Right atrium auricular region (tissue), 2 donors: ENCODE measurements around the gene KMT2C. TPM values are rescaled to one million over a fixed set of nuclear protein-coding genes. Genes with fewer than 3 reads are reported as not detected.
"Not testable (repeated sequence)": the region's sequence is repeated elsewhere in the genome, so short reads cannot be mapped to it uniquely, and the experiment has no call there.

ENCODE experiments used
- DNase-seq: peaks from one replicate; pipeline ENCODE4 v3.0.0-alpha.2; 2019; ENCODE audit warnings: low spot score
- H3K27ac ChIP-seq, 2 donors: fragments of 200-600 bp; sonication (generic); 1 replicate in 1 of 2; 2 replicates in 1 of 2; pipeline ENCODE4 v1.5.1; 2016 to 2019
- H3K27me3 ChIP-seq, 2 donors: fragments of 200-600 bp; sonication (generic); one replicate each; pipeline versions ENCODE4 v1.5.1 to v1.6.0; 2017 to 2019
- H3K36me3 ChIP-seq: fragments of 200-600 bp; sonication (generic); one replicate; pipeline ENCODE4 v1.5.1; 2016
- H3K4me1 ChIP-seq, 2 donors: fragments of 200-600 bp; sonication (generic); one replicate each; pipeline versions ENCODE4 v1.5.1 to v1.6.0; 2017 to 2019
- H3K4me3 ChIP-seq, 2 donors: fragments of 200-600 bp; sonication (generic); 1 replicate in 1 of 2; 2 replicates in 1 of 2; pipeline ENCODE4 v1.5.1; 2017 to 2019; ENCODE audit warnings: mild to moderate bottlenecking in 1 of 2, moderate library complexity in 1 of 2
- H3K9me3 ChIP-seq, 2 donors: fragments of 200-600 bp; sonication (generic); one replicate each; pipeline ENCODE4 v1.5.1; 2019
- total RNA-seq, 2 donors: library from RNA; depleted of rRNA; stranded (reverse); fragments of >200 nt; gene quantifications; one replicate each; pipeline ENCODE4 v1.1.0, GENCODE V29; 2016
- TF ChIP-seq, protein P1 (sequence below), 2 donors: fragments of 200-600 bp; sonication (generic); IDR thresholded peaks; one replicate each; pipeline ENCODE4 v1.5.1; 2019; ENCODE audit warnings: antibody characterized with exemption in 2 of 2

Gene KMT2C
- total RNA-seq, 2 donors from 2014 or later: 36.5 to 37.3 TPM

DNA sequence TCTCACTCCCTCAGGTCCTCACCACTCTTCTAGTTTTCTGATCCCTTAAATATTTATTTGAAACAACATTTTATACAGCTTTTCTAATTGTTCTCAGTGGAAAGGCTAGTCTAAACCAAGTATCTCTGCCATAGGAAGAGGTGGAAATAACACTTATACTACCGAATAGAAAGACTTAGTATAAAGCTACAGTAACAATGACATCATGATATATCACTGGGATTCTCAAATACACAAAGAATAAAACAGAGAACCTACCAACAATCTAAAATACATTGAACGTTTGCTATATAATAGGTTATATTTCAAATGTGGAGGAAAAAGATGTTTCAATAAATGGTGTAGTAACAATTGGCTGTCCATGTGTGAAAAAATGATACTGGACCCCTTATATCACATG is 142.9 kb downstream of the KMT2C start:
- Histone ChIP-seq H3K36me3 (no peaks in the 10 kb centered on the region), H3K4me3 (no peak overlapping the region), H3K27ac (no peak overlapping the region), H3K9me3 (peaks cover 0 to 12% of the 10 kb centered on the region in 2 donors), H3K4me1 (no peaks in the 10 kb centered on the region), H3K27me3 (no peaks in the 10 kb centered on the region)
- TF ChIP-seq, protein P1, sequence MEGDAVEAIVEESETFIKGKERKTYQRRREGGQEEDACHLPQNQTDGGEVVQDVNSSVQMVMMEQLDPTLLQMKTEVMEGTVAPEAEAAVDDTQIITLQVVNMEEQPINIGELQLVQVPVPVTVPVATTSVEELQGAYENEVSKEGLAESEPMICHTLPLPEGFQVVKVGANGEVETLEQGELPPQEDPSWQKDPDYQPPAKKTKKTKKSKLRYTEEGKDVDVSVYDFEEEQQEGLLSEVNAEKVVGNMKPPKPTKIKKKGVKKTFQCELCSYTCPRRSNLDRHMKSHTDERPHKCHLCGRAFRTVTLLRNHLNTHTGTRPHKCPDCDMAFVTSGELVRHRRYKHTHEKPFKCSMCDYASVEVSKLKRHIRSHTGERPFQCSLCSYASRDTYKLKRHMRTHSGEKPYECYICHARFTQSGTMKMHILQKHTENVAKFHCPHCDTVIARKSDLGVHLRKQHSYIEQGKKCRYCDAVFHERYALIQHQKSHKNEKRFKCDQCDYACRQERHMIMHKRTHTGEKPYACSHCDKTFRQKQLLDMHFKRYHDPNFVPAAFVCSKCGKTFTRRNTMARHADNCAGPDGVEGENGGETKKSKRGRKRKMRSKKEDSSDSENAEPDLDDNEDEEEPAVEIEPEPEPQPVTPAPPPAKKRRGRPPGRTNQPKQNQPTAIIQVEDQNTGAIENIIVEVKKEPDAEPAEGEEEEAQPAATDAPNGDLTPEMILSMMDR (IDR thresholded peaks at IDR 0.05): no peak
- DNase-seq: no peak

DNA sequence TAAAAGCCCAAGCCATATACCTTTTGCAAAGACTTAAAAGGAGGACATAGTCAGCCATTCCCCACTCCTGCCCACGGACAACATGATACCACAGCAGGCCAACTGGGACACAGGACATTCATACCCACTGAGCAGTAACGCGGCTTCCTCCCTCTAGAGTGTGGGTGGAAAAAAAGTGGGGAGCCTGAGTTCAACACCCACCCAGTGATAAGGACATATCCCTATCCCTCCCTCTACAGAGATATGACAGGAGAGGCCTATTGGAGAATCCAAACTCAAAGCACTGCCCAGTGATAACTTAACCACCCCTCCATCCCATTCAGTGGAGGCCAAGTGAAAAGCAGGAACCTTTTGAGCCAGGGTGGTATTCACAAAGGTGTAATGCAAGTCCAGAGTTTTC is 148.8 kb downstream of the KMT2C start:
- H3K4me3 ChIP-seq, H3K4me1 ChIP-seq, H3K27ac ChIP-seq, H3K36me3 ChIP-seq, H3K27me3 ChIP-seq, DNase-seq: not testable (repeated sequence)
- peaks cover 0 to 12% of the 10 kb centered on the region in 2 donors for H3K9me3 ChIP-seq

DNA sequence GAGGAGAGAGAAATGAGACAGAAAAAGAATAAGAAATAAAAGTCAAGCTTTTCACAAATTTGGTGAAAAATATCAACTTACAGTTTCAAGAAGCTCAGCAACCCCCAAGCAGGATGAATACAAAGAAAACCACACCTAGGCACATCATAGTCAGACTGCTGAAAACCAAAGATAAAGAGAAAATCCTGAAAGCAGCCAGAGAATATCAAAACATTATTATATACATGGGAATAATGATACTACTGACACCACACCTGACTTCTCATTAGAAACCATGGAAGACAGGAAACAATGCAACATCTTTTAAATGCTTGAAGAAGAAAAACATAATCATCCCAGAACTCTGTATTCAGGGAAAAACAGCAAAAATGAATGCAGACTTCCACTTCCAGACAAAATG is 149.6 kb downstream of the KMT2C start:
- not testable (repeated sequence) for H3K27me3 ChIP-seq, H3K4me1 ChIP-seq, H3K4me3 ChIP-seq, H3K36me3 ChIP-seq, DNase-seq, H3K27ac ChIP-seq
- peaks cover 0 to 12% of the 10 kb centered on the region in 2 donors for H3K9me3 ChIP-seq

DNA sequence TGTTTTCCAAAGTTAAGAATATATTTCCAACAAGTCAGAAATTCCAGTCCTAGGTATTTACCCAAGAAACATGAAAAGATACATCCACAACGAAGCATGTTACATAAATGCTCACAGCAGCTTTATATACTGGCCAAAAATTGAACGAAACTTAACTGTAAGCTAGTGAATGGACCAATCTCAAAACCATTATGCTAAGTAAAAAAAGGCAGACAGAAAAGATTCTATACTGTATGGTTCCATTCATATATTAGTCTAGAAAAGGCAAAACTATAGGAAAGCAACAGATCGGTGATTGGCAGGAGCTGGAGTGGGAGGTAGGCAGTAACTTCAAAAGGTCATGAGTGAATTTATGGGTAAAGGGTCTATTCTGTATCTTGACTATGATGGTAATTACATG is 150.8 kb downstream of the KMT2C start:
- not testable (repeated sequence) for H3K27me3 ChIP-seq, H3K4me3 ChIP-seq, DNase-seq, H3K4me1 ChIP-seq, H3K36me3 ChIP-seq, H3K27ac ChIP-seq
- H3K9me3 ChIP-seq: peaks cover 0 to 12% of the 10 kb centered on the region in 2 donors

DNA sequence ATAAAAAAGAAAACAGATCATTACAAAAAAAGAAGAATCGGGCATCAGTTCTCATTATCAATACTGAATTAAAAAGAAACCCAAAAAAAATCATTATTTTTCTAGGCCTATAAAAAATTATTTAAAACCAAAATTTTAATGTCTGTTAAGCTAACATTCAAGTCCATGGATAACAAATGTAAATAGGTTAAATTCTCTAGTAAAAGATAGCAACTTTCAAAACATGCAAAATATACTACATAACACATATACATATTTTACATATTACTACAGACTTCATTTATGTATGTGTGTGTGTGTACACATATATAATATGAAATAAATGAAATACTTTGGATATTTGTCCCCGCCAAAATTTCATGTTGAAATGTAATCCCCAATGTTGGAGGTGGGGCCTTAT is 158.1 kb downstream of the KMT2C start:
- H3K4me3 ChIP-seq, H3K9me3 ChIP-seq, DNase-seq, H3K36me3 ChIP-seq, H3K27ac ChIP-seq, H3K27me3 ChIP-seq, H3K4me1 ChIP-seq: not testable (repeated sequence)

DNA sequence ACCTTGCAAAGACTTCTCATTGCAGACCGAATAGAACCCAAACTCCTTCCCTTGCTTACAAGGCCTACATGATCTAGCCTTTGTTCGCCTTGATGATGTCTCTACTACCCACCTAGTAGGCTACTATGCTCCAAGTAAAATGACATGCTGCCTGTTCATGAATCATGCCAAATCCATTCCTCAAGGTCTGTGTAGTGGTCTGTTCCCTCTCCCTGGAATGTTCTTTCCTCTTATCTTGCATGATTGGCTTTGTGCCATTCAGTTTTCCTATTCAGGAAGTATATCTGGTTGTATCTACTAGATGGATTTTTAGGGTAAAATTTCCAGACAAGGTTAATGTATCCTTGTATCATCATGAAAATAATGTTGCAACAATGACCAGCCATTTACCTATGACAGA is 165.4 kb downstream of the KMT2C start:
- not testable (repeated sequence) for H3K4me1 ChIP-seq, DNase-seq, H3K9me3 ChIP-seq, H3K36me3 ChIP-seq, H3K27ac ChIP-seq, H3K27me3 ChIP-seq, H3K4me3 ChIP-seq

DNA sequence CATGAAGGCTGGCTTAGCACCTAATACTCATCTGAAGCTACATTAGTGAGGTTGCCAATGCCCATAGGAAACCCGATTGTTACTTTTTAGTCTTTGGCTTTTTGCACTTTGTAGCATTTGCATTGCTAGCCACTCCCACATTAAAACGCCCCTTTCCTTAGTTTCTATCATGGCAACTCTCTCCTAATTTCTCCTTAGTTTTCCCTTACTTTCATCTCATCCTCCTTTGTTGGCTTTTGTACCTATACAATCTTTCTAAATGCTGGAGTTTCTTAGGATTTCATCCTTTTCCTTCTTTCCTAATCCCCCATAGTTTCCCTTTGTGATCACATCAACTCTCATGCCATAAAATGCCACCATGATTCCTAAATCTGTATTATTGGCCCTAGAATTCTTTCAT is 168.9 kb downstream of the KMT2C start:
- not testable (repeated sequence) for H3K4me1 ChIP-seq, H3K36me3 ChIP-seq, H3K27ac ChIP-seq, DNase-seq, H3K27me3 ChIP-seq, H3K9me3 ChIP-seq, H3K4me3 ChIP-seq

DNA sequence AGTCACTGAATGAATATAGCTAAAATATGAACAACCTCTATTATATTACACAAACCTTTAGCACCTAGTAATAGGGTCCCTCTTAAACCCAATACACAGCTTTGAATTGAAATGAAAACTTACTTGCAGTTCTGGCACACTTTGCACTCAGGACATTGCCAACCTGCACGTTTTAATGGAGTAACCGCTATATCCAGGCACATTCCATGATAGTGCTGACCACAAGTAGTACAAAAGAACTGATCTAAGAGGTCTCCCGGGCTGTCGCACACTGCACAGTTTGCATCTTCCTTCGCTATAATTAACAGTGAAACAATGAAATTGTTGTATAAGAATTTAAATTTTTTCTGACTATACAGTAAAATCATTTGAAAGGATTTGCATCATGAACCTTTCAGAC is 170.9 kb downstream of the KMT2C start:
- H3K27me3 ChIP-seq, DNase-seq, H3K27ac ChIP-seq, H3K9me3 ChIP-seq, H3K4me3 ChIP-seq, H3K36me3 ChIP-seq, H3K4me1 ChIP-seq: not testable (repeated sequence)

DNA sequence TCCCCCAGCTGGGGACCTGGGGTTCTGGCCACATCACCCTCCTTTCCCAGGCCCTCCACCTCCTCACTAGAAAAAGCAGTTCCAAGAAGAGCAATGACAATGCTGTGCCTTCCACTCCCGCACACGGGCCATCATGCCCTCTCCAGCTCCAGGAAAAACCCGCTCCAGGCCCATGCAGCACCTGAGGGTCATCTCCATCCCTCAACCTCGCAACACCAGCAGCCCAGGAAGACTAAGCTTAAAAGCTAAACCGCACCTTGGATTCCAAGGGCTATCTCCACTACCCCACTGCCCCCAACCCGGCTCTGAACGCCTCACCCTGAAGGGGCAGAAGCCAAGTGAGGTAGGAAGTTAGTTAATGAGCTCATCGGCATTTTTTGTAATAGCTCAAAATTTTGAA is 173.7 kb downstream of the KMT2C start:
- H3K36me3 ChIP-seq, H3K27me3 ChIP-seq, H3K4me1 ChIP-seq, H3K4me3 ChIP-seq, DNase-seq, H3K9me3 ChIP-seq, H3K27ac ChIP-seq: not testable (repeated sequence)

DNA sequence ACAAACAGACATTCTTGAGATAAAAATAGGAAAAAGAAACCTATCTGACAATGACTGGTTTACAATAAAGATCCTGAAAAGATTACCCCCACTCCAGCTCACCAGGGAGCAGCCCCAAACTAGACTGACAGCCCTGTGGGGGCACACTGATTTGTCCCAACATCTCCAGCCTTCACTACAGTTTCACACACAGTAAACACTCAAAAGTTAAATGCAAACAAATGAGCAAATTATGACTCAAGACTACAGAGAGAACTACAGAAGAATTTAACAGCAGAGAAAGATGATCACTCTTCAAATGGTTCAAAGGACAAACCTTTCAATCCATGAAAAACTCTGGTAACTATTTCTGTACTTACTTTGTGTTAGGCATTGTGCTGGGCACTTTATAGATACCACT is 176.2 kb downstream of the KMT2C start:
- not testable (repeated sequence) for H3K4me3 ChIP-seq, H3K27ac ChIP-seq, H3K9me3 ChIP-seq, H3K27me3 ChIP-seq, H3K36me3 ChIP-seq, DNase-seq, H3K4me1 ChIP-seq

DNA sequence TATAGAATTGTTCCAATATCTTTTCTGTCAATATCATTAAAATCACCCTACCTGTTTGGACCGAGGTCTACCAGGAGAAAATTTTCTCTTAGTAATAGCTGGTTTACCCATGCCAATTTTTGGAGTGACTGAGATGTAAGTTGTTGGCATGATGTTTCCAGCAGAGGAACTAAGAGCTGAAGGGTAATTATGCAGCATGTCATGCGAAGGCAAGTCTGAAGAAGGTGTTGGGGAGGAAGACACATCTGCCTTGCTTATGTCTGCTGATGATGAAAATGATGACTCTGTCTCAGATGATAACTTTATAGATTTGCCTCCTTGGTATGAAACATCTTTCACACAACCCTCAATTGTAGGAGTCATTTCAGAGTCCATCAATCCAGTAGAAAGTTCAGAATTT is 188.0 kb downstream of the KMT2C start:
- H3K4me1 ChIP-seq, H3K4me3 ChIP-seq, H3K27me3 ChIP-seq, H3K9me3 ChIP-seq, H3K27ac ChIP-seq, H3K36me3 ChIP-seq, DNase-seq: not testable (repeated sequence)

DNA sequence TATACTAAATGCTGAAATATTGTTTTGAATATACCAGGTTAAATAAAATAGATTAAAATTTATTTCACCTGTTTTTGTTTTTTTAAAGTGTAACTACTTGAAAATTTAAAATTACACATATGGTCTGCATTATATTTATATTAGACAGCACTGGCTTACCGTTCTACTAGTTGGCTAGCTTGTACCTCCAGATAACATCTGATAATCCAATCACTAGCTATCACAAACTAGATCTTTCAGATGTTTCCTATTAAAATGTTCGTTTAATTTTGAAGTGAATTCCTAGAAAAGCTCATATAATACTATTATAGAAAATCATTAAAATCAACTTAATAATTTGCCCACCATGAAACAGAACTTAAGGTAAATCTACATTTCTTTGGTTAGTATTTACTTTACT is 190.4 kb downstream of the KMT2C start:
- not testable (repeated sequence) for H3K27ac ChIP-seq, H3K27me3 ChIP-seq, H3K36me3 ChIP-seq, DNase-seq, H3K4me3 ChIP-seq, H3K9me3 ChIP-seq
- H3K4me1 ChIP-seq: peaks cover 0 to 11% of the 10 kb centered on the region in 2 donors

DNA sequence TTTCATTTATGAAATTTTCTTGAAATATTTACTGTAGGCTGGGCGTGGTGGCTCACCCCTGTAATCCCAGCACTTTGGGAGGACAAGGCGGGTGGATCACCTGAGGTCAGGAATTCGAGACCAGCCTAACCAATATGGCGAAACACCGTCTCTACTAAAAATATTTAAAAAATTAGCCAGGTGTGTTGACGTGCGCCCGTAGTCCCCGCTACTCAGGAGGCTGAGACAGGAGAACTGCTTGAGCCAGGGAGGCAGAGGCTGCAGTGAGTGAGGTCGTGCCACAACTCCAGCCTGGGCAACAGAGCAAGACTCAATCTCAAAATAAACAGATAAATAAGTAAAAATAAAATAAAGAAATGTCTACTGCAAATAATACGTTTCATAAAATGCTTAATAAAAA is 192.3 kb downstream of the KMT2C start:
- not testable (repeated sequence) for H3K27ac ChIP-seq, H3K36me3 ChIP-seq, H3K9me3 ChIP-seq, H3K27me3 ChIP-seq, DNase-seq, H3K4me3 ChIP-seq
- peaks cover 0 to 11% of the 10 kb centered on the region in 2 donors for H3K4me1 ChIP-seq

DNA sequence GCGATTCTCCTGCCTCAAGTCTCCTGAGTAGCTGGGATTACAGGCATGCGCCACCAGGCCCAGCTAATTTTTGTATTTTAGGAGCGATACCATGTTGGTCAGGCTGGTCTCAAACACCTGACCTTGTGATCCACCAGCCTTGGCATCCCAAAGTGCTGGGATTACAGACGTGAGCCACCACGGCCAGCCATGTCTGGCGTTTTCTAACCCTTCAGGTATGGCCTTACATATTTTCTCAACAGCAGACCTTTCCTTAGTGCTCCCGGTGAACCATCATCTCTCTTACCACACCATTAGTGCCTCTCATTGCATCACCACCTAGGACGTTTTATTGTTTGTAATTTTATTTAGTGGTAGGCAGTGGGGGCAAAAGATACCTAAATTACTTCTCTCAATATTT is 194.5 kb downstream of the KMT2C start:
- DNase-seq, H3K9me3 ChIP-seq: not testable (repeated sequence)
- peaks cover 0 to 11% of the 10 kb centered on the region in 2 donors for H3K4me1 ChIP-seq

DNA sequence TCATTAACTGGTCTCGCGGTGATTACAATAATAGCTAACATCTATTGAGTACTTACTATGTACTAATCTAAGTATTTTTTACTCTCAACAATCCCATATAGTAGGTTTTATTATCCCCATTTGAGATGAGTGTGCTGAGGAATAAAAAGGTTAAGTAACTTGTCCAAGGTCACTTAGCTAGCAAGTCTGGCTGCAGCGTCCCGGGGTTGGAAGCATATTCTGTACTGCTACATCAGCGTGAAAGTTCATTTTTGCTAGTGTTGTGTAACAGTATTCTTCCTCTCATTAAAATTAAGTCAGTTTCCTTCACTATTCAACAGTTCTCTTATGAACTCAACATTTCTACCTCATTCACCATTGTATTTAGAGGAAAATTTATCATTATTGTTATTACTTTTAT is 199.5 kb downstream of the KMT2C start:
- H3K36me3 ChIP-seq: peaks cover 11% of the 10 kb centered on the region
- DNase-seq: not testable (repeated sequence)

More for the DNA sequence above, 194.5 kb downstream of the KMT2C start:
- not testable (repeated sequence) for H3K36me3 ChIP-seq, H3K27me3 ChIP-seq, H3K4me3 ChIP-seq, H3K27ac ChIP-seq

More for the DNA sequence above, 199.5 kb downstream of the KMT2C start:
- H3K27ac ChIP-seq, H3K4me3 ChIP-seq, H3K9me3 ChIP-seq, H3K4me1 ChIP-seq, H3K27me3 ChIP-seq: not testable (repeated sequence)
